GM21390 (cell line): ENCODE results near the gene ODF2L.

ENCODE experiments used
- ATAC-seq: cut with Tn5 transposase; IDR thresholded peaks from one replicate; pipeline ENCODE4 v1.9.1; 2021; ENCODE audit not compliant: unreplicated experiment

ODF2L gene

GRCh38 chr1:86324130-86324822, 71.8 kb downstream of the ODF2L start:
- ATAC-seq: no peak

GRCh38 chr1:86322241-86322640, 73.9 kb downstream of the ODF2L start:
- no peak for ATAC-seq

- no peak for ATAC-seq
Measured at GRCh38 chr1:86318436-86318835, 77.7 kb downstream of the ODF2L start.

GRCh38 chr1:86317926-86318325, 78.2 kb downstream of the ODF2L start:
- no peak for ATAC-seq

- no peak for ATAC-seq
Measured at GRCh38 chr1:86305731-86306130, 90.4 kb downstream of the ODF2L start.

DNA sequence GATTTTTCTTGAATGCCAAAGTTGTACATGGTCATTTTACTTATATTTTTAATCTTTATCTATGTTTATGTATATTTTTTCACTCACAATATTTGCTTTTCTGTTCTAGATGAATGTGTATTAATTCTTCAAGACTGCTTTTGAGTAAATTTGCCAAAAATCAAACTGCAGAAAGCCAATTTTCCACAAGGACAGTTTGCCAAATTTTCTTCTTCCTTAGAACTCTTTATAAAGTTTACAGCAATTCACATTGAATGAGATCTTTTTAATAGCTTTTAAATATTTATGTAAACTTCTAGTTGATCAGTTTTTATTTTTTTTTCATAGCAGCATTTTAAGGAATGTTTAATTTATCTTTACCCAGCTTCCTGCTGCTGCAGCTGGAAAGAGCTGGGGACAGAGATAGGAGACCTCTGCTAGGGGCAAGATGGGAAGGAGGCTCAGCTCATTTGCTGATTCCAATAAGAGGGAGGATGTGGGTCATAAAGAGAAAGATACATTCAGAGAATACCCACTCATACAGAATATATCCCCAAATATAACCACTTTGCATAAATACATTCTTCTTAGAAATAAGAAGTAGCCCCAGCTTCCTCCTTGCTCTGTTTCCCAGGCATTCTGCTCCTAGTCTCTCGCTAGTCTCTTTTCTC, 93.0 kb downstream of the ODF2L start:
- ATAC-seq: no peak
